WI38 (cell line): ENCODE data around the gene AHSA1.

Experiments used
- H3K4me3 ChIP-seq: 2 replicates; pipeline ENCODE4 v1.5.1; 2011; ENCODE audit warnings: low read depth, mild to moderate bottlenecking, control low read depth, low read length
- CTCF ChIP-seq: IDR thresholded peaks from 2 replicates; pipeline ENCODE4 v1.5.1; 2012; ENCODE audit warnings: low read depth, mild to moderate bottlenecking, control low read depth, low read length

The AHSA1 gene

GRCh38 chr14:77458249-77458950 is 507 bp downstream of the AHSA1 start:
- H3K4me3 ChIP-seq: peak overlapping the region; percentile 99
- no peak for TF ChIP-seq CTCF

GRCh38 chr14:77459072-77459723 is 1.3 kb downstream of the AHSA1 start:
- TF ChIP-seq CTCF: peak; percentile 60
- H3K4me3 ChIP-seq: peak overlapping the region; percentile 99

- no peak for TF ChIP-seq CTCF
- H3K4me3 ChIP-seq: no peak overlapping the region
Measured at GRCh38 chr14:77467801-77468200, 9.9 kb downstream of the AHSA1 start.

GRCh38 chr14:77469067-77469505 is 11.2 kb downstream of the AHSA1 start:
- H3K4me3 ChIP-seq: no peak overlapping the region
- no peak for TF ChIP-seq CTCF

- H3K4me3 ChIP-seq: no peak overlapping the region
- no peak for TF ChIP-seq CTCF
Measured at GRCh38 chr14:77469539-77469938, 11.6 kb downstream of the AHSA1 start.

GRCh38 chr14:77470224-77470870 is 12.5 kb downstream of the AHSA1 start:
- no peak for TF ChIP-seq CTCF
- no peak overlapping the region for H3K4me3 ChIP-seq

- TF ChIP-seq CTCF: no peak
- H3K4me3 ChIP-seq: no peak overlapping the region
Measured at GRCh38 chr14:77473921-77474320, 16.0 kb downstream of the AHSA1 start.
